ENCODE results near the gene SLIT1.

Gene SLIT1

GRCh38 chr10:97069026-97069425, 116.7 kb downstream of the SLIT1 start:
- FAIRE-seq (no peak), DNase-seq (ENCODE audit: insufficient read length, low spot score) (no peak)

- no peak for FAIRE-seq
- DNase-seq (ENCODE audit: insufficient read length, low spot score) = no peak
These were observed 117.9 kb downstream of the SLIT1 start for GRCh38 chr10:97067716-97068391.

GRCh38 chr10:97066877-97067555, 118.7 kb downstream of the SLIT1 start:
- FAIRE-seq (no peak), DNase-seq (ENCODE audit: insufficient read length, low spot score) (no peak)

DNA sequence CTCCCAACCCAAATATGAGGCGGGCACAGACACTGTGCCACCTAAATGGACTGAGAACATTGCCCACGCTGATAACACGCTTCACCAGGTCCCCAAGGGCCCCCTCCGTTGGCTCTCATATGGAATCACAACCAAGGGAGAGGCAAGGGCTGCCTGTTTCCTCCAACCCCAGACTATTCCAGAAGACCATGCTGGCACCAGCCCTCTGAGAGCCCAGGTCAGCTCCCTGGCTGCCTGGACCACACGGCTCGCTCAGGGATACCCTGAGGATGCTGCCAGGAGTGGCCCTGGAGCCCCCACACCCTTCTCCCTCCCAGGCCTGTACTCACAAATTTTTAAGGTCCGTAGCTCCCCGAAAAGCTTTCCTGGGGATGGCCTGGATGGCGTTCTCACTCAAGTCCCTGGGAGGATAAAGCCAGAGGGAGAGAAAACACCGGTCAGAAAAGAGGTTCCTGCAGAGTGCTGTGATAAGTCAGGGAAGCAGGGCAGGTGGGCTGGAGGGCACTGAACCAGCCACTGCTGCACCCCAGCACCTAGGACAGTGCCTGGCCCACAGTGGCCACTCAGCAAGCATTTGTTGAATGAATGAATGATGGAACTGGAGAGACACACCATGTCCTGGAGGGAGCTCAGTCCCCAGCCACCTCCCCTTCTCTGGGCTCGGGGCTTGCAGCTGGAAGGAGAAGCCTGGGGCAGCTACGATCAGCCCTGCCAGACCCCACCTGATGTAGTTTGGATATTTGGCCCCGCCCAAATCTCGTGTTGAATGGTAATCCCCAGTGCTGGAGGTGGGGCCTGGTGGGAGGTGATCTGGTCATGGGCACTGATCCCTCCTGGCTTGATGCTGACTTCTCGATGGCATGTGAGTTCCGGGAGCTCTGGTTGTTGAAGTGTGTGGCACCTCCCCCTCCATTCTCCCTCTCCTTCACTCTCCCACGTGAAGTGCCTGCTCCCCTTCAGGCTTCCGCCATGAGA, 119.8 kb downstream of the SLIT1 start:
- FAIRE-seq (no peak), DNase-seq (ENCODE audit: insufficient read length, low spot score) (no peak)

GRCh38 chr10:97065128-97065527, 120.6 kb downstream of the SLIT1 start:
- DNase-seq (ENCODE audit: insufficient read length, low spot score) (no peak), FAIRE-seq (no peak)

DNA sequence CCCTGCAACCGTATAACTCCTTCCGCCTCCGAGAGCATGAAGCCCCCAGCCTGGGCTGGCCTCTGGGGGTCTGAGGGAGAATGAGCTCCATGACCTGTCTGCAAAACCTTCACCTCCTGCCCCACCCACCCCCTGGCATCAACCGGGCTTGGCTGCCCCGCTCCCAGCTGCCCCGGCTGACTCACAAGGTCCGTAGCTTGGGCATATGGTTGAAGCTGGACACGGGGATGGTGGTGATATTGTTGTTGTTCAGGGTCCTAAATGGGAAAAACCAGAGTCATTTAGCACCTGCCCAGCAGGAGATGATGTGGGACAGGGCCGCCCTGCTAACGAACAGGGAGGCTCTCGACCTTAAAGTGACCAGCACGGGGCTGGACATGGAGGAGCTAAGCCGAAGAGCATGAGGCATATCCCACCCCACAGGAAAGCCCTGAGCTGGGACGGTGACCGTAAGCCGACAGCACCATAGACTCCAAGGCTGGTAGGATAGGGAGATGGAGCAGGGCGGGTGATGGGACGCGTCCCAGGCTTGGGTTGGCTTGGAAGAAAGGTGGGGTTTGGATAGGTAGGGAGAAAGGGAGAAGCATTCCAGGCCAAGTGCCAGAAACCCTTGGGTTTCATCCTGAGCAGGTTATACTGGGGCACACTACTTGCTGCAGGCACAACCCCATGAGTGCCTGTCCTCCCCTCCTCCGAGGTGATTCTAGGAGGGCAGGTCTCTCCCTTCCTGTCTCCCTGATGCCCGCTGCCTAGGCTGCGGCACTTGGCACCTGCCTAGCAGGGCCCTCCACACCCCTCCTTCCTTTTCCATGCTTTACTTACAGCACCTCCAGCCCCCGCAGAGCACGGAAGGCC, 121.5 kb downstream of the SLIT1 start:
- FAIRE-seq (no peak), DNase-seq (ENCODE audit: insufficient read length, low spot score) (no peak)

DNA sequence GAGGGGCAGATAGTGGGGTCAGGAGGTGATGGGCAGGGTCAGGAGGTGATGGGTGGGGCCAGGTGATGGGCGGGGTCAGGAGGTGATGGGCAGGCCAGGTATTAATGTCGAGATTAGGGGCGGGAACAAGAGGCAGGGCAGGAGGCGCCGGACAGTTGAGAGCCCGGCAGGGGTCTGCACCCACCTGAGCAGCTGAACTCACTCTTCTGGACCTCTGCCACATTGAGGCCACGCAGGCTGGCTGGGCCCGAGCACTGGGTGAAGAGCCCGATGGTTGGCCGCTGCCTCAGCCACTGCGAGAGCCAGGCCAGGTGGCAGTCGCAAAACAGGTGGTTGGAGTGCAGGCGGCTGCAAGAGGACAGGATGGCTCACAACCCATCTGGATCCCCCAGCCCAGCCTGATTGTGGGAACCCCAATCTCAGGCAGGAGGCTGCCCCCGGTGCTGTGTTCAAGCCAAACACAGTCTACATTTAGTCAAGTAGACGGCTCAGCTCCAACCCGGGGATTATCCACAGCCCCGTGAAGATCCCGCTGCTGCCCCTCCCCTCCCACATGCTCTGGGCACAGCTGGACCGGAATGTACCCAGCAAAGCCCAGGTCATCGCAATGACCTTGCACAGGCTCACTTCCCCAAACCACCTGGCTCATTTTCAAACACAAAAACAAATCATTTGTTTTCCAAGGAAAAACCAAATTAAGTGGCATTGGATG, 122.3 kb downstream of the SLIT1 start:
- DNase-seq (ENCODE audit: insufficient read length, low spot score) (no peak), FAIRE-seq (no peak)

DNA sequence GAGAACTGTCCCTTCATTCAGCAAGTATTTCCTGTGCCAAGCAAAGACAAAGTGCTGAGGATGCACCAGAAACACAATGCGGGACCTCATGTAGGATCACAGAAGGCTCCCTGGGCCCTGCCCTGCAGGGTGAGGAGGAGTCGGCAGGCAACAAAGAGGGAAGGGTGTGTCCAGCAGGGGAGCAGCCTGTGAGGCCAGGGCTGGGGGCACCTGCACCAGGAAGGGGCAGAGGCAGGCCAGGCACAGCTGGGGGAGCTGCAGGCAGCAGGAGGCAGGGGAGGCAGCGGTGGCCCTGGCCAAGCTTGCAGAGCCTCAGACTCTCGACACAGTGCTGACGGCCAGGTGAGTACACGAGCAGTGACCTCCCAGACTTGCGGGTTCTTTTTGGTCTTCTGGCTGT, 123.3 kb downstream of the SLIT1 start:
- FAIRE-seq (no peak), DNase-seq (ENCODE audit: insufficient read length, low spot score) (no peak)

DNA sequence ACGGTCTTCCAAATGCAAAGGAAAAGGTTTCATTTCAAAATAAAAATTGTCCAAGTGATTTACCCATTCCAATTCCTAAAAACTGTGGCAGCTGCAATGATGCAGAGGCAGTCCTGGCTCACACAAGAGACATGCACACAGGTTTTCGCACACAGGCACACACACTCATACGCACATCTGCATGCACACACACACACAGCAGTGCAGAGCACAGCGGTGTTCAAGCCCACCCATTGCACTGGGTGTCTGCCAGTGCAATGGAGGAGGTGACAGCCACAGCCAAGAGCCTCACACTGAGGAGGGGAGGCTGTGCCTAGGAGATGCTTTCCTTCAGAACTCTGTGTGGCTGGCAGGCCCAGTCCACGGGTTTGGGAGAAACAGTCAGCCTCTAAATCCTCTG, 123.7 kb downstream of the SLIT1 start:
- FAIRE-seq (no peak), DNase-seq (ENCODE audit: insufficient read length, low spot score) (no peak)

DNA sequence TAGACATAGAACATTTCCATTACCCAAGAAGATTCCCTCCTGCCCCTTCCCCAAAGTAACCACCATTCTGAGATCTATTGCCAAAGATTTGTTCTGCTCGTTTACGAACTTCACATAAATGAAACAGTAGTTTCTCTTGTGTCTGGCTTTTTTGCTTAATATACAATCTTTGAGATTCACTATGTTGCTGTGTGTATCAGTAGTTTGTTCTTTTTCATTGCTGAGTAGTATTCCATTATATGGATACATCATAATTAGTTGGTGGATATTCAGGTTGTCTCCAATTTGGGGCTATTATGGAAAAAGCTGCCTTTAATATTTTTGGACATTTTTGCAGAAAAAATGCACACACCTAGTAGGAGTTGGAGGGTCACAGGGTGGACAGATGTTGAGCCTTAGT, 124.3 kb downstream of the SLIT1 start:
- FAIRE-seq (no peak), DNase-seq (ENCODE audit: insufficient read length, low spot score) (no peak)

DNA sequence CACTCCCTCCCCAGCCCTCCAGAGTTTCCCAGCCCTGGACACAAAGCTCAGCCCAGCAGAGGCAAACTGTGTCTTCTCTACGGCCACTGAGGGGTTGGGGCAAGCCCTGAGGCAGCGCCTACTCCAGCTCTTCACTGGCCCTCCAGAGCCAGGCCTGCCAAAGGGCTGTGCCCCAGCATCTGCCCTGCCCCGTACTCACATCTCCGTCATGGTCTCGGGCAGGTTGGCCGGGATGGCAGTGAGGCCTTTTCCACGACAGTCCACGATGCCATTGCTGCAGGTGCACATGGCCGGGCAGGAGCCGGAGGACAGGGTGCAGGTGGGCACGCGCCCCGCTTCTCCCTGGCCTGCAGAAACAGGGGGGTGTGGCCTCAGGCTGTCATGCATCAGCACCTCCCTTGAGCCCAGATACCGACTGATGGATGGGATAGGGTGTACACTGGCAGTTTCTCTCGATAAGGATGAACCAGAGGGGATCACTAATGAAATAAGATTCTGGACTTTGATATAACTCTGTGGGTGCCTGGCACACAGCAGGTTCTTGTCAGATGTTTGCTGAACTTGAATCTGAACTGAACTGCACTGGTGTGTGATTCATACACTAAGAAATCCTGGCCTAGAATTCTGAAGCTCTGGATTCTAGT, 125.2 kb downstream of the SLIT1 start:
- FAIRE-seq (no peak), DNase-seq (ENCODE audit: insufficient read length, low spot score) (no peak)

GRCh38 chr10:97059872-97060205, 125.9 kb downstream of the SLIT1 start:
- FAIRE-seq (no peak), DNase-seq (ENCODE audit: insufficient read length, low spot score) (no peak)

DNA sequence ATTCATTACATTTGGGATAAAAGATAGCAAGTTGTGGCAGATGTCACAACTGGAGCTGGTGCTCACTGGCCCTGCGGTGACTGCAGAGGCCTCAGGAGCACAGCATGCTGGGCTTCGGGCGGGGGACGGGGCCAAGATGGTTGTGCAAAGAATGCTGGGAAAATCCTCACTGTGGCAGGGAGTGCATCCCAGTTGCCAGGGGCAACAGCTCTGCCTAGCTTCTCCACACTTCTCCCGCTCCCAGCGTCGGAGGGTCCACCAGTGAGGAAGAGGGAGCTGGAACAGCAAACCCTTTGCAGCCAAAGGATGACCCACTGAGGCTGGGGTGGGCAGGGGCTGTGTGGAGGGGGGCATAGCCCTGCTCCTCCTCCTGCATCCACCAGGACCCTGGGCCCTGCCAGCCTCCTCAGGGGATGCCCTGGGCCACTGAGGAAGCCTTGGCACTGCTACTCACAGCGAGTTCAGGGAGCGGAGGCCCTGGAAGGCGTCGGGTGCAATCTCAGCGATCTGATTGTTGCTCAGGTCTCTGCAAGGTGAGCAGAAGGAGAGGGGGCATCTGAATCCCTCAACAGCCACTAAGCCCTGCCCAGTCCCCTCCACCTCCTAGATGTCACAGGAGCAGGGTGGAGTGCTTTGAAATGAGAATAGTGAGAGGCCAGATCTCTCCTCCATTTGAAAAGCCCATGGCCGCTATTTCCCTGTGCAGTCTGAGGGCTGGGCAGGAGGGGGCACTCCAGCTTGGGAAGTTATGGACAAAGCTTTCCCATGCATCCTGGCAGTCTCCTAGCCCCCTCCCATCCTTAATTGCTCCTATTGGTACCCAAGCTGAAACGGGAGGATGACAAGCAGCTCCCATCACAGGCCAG, 126.5 kb downstream of the SLIT1 start:
- FAIRE-seq (no peak), DNase-seq (ENCODE audit: insufficient read length, low spot score) (no peak)

- no peak for DNase-seq (ENCODE audit: insufficient read length, low spot score)
- FAIRE-seq = no peak
These were observed 127.2 kb downstream of the SLIT1 start for GRCh38 chr10:97058521-97058920.

DNA sequence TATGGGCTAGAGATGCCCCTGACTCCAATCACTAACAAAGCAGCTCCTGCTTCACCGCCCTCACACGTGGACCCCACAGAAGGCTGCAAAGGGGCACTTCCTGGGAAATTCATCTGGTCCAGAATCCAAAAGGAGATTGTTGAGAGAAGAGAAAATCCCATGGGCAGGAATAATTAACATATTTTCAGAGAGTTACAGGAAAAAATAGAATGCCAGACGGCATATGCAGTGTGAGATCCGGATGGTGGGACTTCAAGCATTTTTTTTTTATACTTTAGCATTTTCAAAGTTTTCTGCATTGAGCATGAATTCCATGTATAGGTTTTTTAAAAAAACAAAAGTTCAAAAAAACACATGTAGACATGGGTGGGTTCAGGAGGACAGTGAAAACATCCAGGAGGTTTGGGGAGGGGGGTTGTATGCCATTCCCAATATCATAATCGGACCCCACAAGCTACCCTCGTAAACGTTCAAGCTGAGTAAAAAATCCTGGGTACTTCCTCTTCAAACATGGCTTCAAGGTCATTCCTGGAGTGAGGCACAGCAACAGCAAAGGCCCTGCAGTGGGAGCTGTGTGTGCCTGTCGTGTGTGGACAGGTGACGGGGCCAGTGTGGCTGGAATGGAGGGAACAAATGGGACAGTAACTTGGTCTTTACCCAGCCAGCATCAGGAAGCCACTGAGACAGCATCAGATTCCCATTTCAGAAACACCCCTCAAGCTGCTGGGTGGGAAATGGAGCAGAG, 128.1 kb downstream of the SLIT1 start:
- FAIRE-seq (no peak), DNase-seq (ENCODE audit: insufficient read length, low spot score) (no peak)

DNA sequence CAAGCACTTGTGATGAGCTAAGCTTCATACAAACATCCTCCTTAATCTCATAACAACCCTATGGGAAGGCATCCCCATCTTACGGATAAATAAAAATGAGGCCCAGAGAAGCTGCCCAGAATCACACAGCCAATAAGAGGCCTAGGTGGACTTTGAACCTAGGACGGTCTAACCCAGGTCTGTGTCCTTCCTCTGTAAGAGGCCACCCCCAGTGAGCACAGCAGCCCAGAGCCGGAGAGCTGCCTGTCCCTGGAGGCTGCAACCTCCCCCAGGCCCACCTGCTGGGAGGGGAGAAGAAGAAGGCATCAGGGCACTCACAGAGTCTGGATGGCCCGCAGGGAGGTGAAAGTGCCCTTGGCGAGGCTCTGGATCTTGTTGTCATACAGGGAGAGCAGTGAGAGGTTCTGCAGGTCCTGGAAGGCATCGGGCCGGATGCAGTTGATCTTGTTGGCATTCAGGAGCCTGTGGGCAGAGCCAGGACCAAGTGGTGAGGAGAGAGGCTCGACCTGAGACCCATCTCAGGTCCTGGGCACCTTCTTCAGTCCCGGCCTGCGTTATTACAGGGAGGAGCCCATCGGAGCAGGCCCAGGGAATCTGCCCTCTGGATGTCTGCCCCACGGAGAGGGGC, 129.6 kb downstream of the SLIT1 start:
- no peak for FAIRE-seq
- no peak for DNase-seq (ENCODE audit: insufficient read length, low spot score)

- DNase-seq (ENCODE audit: insufficient read length, low spot score) = no peak
- no peak for FAIRE-seq
These were observed 132.5 kb downstream of the SLIT1 start for GRCh38 chr10:97053276-97053675.

Measured in HTR-8/SVneo (cell line).